Measurements from ENCODE around the gene ARPIN.
"Not testable (repeated sequence)": the region's sequence is repeated elsewhere in the genome, so short reads cannot be mapped to it uniquely, and the experiment has no call there.

ARPIN gene

GRCh38 chr15:89903015-89903857 lies 9.5 kb downstream of the ARPIN start:
- DNase-seq (ENCODE audit: low spot score), result no peak
- Mint-ChIP-seq H3K36me3 (ENCODE audit: low read depth) (no peaks in the 10 kb centered on the region), H3K27ac (no peak overlapping the region), H3K4me1 (ENCODE audit: low read depth) (no peaks in the 10 kb centered on the region), H3K4me3 (no peak overlapping the region), H3K27me3 (ENCODE audit: low read depth) (peaks cover 3% of the 10 kb centered on the region), H3K9me3 (no peaks in the 10 kb centered on the region)

DNA sequence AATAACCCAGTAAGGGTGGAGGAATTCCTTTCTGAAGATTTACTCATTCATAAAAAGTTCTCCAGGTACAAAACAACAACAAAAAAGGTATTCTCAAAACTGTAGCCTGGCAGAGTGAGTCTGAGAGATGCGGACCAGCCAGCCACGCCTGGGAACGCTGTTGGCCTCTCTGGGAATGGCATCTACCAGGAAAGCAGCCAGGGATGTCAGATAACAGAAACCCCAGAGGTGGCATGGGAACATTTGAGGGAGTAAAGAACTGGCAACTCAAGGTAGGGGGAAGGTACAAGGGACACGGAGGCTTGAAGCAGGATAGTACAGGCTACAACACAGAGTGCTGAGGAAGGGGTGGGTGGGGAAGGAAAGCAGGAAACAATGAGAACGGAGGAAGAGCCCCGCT lies 11.9 kb downstream of the ARPIN start:
- Mint-ChIP-seq H3K9me3 (no peaks in the 10 kb centered on the region), H3K36me3 (ENCODE audit: low read depth) (no peaks in the 10 kb centered on the region), H3K27me3 (ENCODE audit: low read depth) (peaks cover 2% of the 10 kb centered on the region), H3K4me1 (ENCODE audit: low read depth) (no peaks in the 10 kb centered on the region), H3K27ac (no peak overlapping the region), H3K4me3 (no peak overlapping the region)
- no peak for DNase-seq (ENCODE audit: low spot score)

GRCh38 chr15:89899951-89900567 lies 12.7 kb downstream of the ARPIN start:
- peaks cover 2% of the 10 kb centered on the region for H3K27me3 Mint-ChIP-seq (ENCODE audit: low read depth)
- no peaks in the 10 kb centered on the region for H3K4me1 Mint-ChIP-seq (ENCODE audit: low read depth)
- no peak overlapping the region for H3K27ac Mint-ChIP-seq
- DNase-seq (ENCODE audit: low spot score), result no peak
- H3K4me3 Mint-ChIP-seq, result no peak overlapping the region
- no peaks in the 10 kb centered on the region for H3K36me3 Mint-ChIP-seq (ENCODE audit: low read depth)
- H3K9me3 Mint-ChIP-seq, result no peaks in the 10 kb centered on the region

DNA sequence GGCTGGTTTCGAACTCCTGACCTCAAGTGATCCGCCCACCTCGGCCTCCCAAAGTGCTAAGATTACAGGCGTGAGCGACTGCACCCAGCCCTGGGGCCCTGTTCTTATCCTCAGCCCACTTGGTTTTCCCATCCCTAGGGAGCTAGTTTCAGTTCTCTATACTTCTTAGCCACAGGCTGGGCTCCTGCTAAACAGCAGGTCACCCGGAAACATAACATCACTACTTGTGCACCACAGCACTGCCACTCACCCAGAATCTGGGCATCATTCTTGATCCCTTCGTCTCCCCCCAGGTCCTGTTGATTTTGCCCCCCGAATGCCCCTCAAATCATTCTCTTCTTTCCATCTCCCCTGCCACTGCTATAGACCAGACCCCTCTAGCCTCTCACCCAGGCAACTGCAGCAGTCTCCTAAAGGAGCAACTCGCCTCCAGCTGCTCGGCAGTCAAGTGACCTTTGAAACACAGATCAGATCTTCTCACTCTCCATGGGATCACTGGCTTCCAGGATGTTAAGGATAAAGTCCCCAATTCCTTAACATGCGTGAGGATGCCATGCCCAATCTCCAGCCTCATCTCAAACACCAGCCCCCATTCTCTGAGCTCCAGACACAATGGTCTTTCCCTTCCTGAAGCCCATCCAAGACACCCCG lies 13.3 kb downstream of the ARPIN start:
- Mint-ChIP-seq H3K9me3 (no peaks in the 10 kb centered on the region), H3K36me3 (ENCODE audit: low read depth) (no peaks in the 10 kb centered on the region), H3K27me3 (ENCODE audit: low read depth) (peaks cover 2% of the 10 kb centered on the region), H3K27ac (no peak overlapping the region), H3K4me1 (ENCODE audit: low read depth) (peaks cover under 1% of the 10 kb centered on the region), H3K4me3 (no peak overlapping the region)
- DNase-seq (ENCODE audit: low spot score), result no peak

DNA sequence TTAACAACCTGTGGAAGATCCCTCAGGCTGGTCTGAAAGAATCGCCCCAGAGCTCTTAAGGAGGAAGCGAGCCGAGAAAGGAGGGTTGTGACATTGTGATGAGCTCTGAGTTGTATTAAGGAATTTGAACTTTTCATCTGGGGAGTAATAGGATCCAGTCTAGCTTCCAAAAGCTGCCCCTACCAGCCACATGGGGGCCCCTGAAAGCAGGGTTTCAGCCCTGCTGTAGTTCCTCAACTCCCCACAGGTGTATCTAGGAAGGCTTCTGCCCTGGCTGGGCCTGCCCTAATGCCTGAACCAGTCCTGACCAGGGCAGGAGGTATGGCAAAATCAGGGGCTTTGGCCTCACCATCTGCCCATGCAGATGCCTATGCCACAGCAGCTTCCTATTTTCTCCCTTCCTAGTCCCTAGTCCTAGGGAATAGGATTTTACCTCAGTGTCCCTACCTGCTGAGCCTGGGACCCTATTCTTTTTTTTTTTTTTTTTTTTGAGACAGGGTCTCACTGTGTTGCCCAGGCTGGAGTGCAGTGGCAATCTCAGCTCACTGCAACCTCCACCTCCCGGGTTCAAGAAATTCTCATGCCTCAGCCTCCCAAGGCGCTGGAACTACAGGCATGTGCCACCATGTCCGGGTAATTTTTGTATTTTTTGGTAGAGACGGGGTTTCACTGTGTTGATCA lies 14.0 kb downstream of the ARPIN start:
- Mint-ChIP-seq H3K36me3 (ENCODE audit: low read depth) (no peaks in the 10 kb centered on the region), H3K27me3 (ENCODE audit: low read depth) (peaks cover 2% of the 10 kb centered on the region), H3K4me3 (no peak overlapping the region), H3K9me3 (no peaks in the 10 kb centered on the region), H3K27ac (no peak overlapping the region), H3K4me1 (ENCODE audit: low read depth) (peaks cover 3% of the 10 kb centered on the region)
- DNase-seq (ENCODE audit: low spot score), result no peak

- Mint-ChIP-seq H3K27me3 (ENCODE audit: low read depth) (peaks cover 1% of the 10 kb centered on the region), H3K27ac (no peak overlapping the region), H3K9me3 (no peaks in the 10 kb centered on the region), H3K36me3 (ENCODE audit: low read depth) (no peaks in the 10 kb centered on the region), H3K4me3 (no peak overlapping the region), H3K4me1 (ENCODE audit: low read depth) (peaks cover 6% of the 10 kb centered on the region)
- DNase-seq (ENCODE audit: low spot score), result no peak
Measured at GRCh38 chr15:89898146-89898545, 14.6 kb downstream of the ARPIN start.

GRCh38 chr15:89893696-89894447 lies 18.9 kb downstream of the ARPIN start, which contains the start of gene AP3S2:
AP3S2 (minus strand) TSS chr15:89893994; CDS start chr15:89893949, 45 bp downstream.
- no peaks in the 10 kb centered on the region for H3K9me3 Mint-ChIP-seq
- H3K27me3 Mint-ChIP-seq (ENCODE audit: low read depth), result no peaks in the 10 kb centered on the region
- peak within 1 kb of the TSS; percentile 100 for H3K4me3 Mint-ChIP-seq
- DNase-seq (ENCODE audit: low spot score), result peak; percentile 93
- H3K36me3 Mint-ChIP-seq (ENCODE audit: low read depth), result peaks cover 12% of the 10 kb centered on the region
- H3K4me1 Mint-ChIP-seq (ENCODE audit: low read depth), result peaks cover 31% of the 10 kb centered on the region
- peak within 1 kb of the TSS; percentile 97 for H3K27ac Mint-ChIP-seq

DNA sequence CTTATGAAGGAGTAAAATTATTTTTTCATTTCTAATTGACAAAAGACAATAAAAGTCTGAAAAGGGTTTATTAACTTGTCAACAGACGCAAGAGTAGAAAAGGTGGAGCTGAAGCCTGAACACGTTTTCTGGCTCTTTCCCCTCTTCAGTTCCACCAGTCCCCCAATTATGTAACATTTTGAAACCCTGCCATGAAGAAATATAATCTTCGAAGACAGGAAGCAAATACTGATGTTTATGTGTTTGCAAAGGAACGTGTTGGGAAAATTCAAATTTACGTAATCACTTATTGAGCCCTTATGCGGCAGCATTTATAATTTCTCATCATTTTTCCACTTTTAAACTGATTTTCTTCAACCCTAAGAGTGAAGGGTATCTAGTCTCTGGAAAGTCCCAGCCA lies 19.7 kb downstream of the ARPIN start:
- DNase-seq (ENCODE audit: low spot score), result no peak
- Mint-ChIP-seq H3K36me3 (ENCODE audit: low read depth) (peaks cover 19% of the 10 kb centered on the region), H3K9me3 (no peaks in the 10 kb centered on the region), H3K27ac (peak overlapping the region; percentile 97), H3K27me3 (ENCODE audit: low read depth) (no peaks in the 10 kb centered on the region), H3K4me3 (peak overlapping the region; percentile 100), H3K4me1 (ENCODE audit: low read depth) (peaks cover 31% of the 10 kb centered on the region)

DNA sequence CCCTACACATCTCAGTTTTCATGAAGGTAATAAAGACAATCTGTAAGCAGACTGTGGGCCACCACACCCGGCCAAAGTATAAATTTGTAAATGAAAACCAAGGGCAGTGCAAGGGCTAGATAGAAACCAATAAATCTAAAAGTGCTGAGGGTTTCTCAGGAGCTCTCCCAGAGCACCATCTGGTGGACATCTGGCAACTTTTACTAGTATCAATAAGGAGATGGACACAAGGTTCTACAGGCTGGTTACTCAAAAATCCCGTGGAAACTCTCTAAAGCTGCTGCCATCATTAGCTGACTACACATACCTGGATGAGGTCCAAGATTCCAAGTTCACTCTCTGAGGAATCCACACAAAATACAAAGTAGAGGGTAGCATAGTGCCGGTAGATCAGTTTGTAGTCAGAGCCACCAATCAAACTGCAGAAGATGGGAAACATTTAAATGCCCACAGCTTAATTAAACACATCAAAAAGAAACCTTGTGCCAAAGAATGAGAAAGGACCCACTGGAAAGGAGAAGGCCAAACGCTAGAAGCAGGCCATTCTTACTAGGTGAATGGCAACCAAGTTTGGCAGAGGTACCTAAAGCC lies 24.4 kb downstream of the ARPIN start:
- Mint-ChIP-seq H3K9me3 (no peaks in the 10 kb centered on the region), H3K4me3 (no peak overlapping the region), H3K27me3 (ENCODE audit: low read depth) (no peaks in the 10 kb centered on the region), H3K27ac (peak overlapping the region; percentile 55), H3K36me3 (ENCODE audit: low read depth) (peaks cover 33% of the 10 kb centered on the region), H3K4me1 (ENCODE audit: low read depth) (peaks cover 26% of the 10 kb centered on the region)
- DNase-seq (ENCODE audit: low spot score), result no peak

- no peaks in the 10 kb centered on the region for H3K27me3 Mint-ChIP-seq (ENCODE audit: low read depth)
- no peaks in the 10 kb centered on the region for H3K9me3 Mint-ChIP-seq
- H3K27ac Mint-ChIP-seq, result no peak overlapping the region
- H3K4me3 Mint-ChIP-seq, result no peak overlapping the region
- peaks cover 8% of the 10 kb centered on the region for H3K4me1 Mint-ChIP-seq (ENCODE audit: low read depth)
- peaks cover 27% of the 10 kb centered on the region for H3K36me3 Mint-ChIP-seq (ENCODE audit: low read depth)
- no peak for DNase-seq (ENCODE audit: low spot score)
Measured at GRCh38 chr15:89885611-89886010, 27.1 kb downstream of the ARPIN start.

GRCh38 chr15:89885179-89885578 lies 27.6 kb downstream of the ARPIN start:
- H3K27me3 Mint-ChIP-seq (ENCODE audit: low read depth); H3K27ac Mint-ChIP-seq; DNase-seq (ENCODE audit: low spot score); H3K4me3 Mint-ChIP-seq; H3K4me1 Mint-ChIP-seq (ENCODE audit: low read depth); H3K9me3 Mint-ChIP-seq: not testable (repeated sequence)
- H3K36me3 Mint-ChIP-seq (ENCODE audit: low read depth), result peaks cover 27% of the 10 kb centered on the region

GRCh38 chr15:89883518-89883917 lies 29.2 kb downstream of the ARPIN start:
- no peak for DNase-seq (ENCODE audit: low spot score)
- no peak overlapping the region for H3K27ac Mint-ChIP-seq
- no peaks in the 10 kb centered on the region for H3K27me3 Mint-ChIP-seq (ENCODE audit: low read depth)
- H3K4me3 Mint-ChIP-seq, result no peak overlapping the region
- peaks cover 21% of the 10 kb centered on the region for H3K36me3 Mint-ChIP-seq (ENCODE audit: low read depth)
- H3K4me1 Mint-ChIP-seq (ENCODE audit: low read depth), result no peaks in the 10 kb centered on the region
- no peaks in the 10 kb centered on the region for H3K9me3 Mint-ChIP-seq

GRCh38 chr15:89880727-89881126 lies 32.0 kb downstream of the ARPIN start:
- Mint-ChIP-seq H3K4me3 (no peak overlapping the region), H3K27me3 (ENCODE audit: low read depth) (no peaks in the 10 kb centered on the region), H3K36me3 (ENCODE audit: low read depth) (peaks cover 18% of the 10 kb centered on the region), H3K9me3 (no peaks in the 10 kb centered on the region), H3K4me1 (ENCODE audit: low read depth) (no peaks in the 10 kb centered on the region), H3K27ac (no peak overlapping the region)
- no peak for DNase-seq (ENCODE audit: low spot score)
